H9 (cell line): ENCODE results near the gene SPEN. TPM values are rescaled to one million over a fixed set of nuclear protein-coding genes. Genes with fewer than 3 reads are reported as not detected.

Experiments
- DNase-seq: peaks from one replicate; pipeline ENCODE4 v3.0.0-alpha.2; 2017
- H2AFZ ChIP-seq: one replicate; pipeline ENCODE4 v1.6.1; 2013; ENCODE audit warnings: mild to moderate bottlenecking, low read length, control low read depth, moderate library complexity
- H2AK5ac ChIP-seq: 2 replicates; pipeline ENCODE4 v1.6.1; 2013; ENCODE audit warnings: low read length, control low read depth, mixed read lengths; ENCODE audit not compliant: insufficient read length
- H2BK120ac ChIP-seq: one replicate; pipeline ENCODE4 v1.6.1; 2013; ENCODE audit warnings: low read depth, mild to moderate bottlenecking, low read length, control low read depth, inconsistent platforms; ENCODE audit not compliant: poor library complexity, severe bottlenecking
- H2BK12ac ChIP-seq: 2 replicates; pipeline ENCODE4 v1.6.1; 2013; ENCODE audit warnings: low read length, control low read depth, mixed read lengths, low read depth; ENCODE audit not compliant: insufficient read length
- H2BK15ac ChIP-seq: 2 replicates; pipeline ENCODE4 v1.6.1; 2013; ENCODE audit warnings: low read depth, low read length, control low read depth
- H2BK20ac ChIP-seq: one replicate; pipeline ENCODE4 v1.6.1; 2013; ENCODE audit warnings: low read depth, mild to moderate bottlenecking, low read length, control low read depth, inconsistent platforms; ENCODE audit not compliant: poor library complexity, severe bottlenecking
- H2BK5ac ChIP-seq: 2 replicates; pipeline ENCODE4 v1.6.1; 2013; ENCODE audit warnings: low read length, control low read depth, mixed read lengths; ENCODE audit not compliant: insufficient read length
- H3K14ac ChIP-seq: 2 replicates; pipeline ENCODE4 v1.6.1; 2013; ENCODE audit warnings: low read length, control low read depth; ENCODE audit not compliant: insufficient read depth
- H3K18ac ChIP-seq: 2 replicates; pipeline ENCODE4 v1.6.1; 2013; ENCODE audit warnings: low read depth, mild to moderate bottlenecking, mixed read lengths, low read length, control low read depth; ENCODE audit not compliant: insufficient read length
- H3K23ac ChIP-seq: 2 replicates; pipeline ENCODE4 v1.6.1; 2013; ENCODE audit warnings: low read length, control low read depth, mixed read lengths, low read depth; ENCODE audit not compliant: insufficient read length
- H3K23me2 ChIP-seq: 2 replicates; pipeline ENCODE4 v1.6.1; 2013; ENCODE audit warnings: low read depth, mild to moderate bottlenecking, mixed read lengths, low read length, control low read depth; ENCODE audit not compliant: insufficient read length, poor library complexity, severe bottlenecking
- H3K27ac ChIP-seq: 2 replicates; pipeline ENCODE4 v1.5.1; 2013; ENCODE audit warnings: low read length, control low read depth, mixed read lengths, low read depth; ENCODE audit not compliant: insufficient read length
- H3K27me3 ChIP-seq: 2 replicates; pipeline ENCODE4 v1.6.1; 2013; ENCODE audit warnings: low read length, control low read depth, inconsistent platforms; ENCODE audit not compliant: insufficient read depth
- H3K4ac ChIP-seq: 2 replicates; pipeline ENCODE4 v1.6.1; 2013; ENCODE audit warnings: low read depth, mild to moderate bottlenecking, control low read depth, inconsistent platforms, low read length, moderate library complexity
- H3K4me1 ChIP-seq: 2 replicates; pipeline ENCODE4 v1.6.1; 2013; ENCODE audit warnings: low read length, control low read depth, inconsistent platforms; ENCODE audit not compliant: insufficient read depth
- H3K4me2 ChIP-seq: 2 replicates; pipeline ENCODE4 v1.6.1; 2013; ENCODE audit warnings: low read length, control low read depth, mixed read lengths; ENCODE audit not compliant: insufficient read length, insufficient read depth
- H3K56ac ChIP-seq: 2 replicates; pipeline ENCODE4 v1.6.1; 2013; ENCODE audit warnings: low read depth, mild to moderate bottlenecking, mixed read lengths, low read length, control low read depth; ENCODE audit not compliant: insufficient read length
- H3K79me1 ChIP-seq: 2 replicates; pipeline ENCODE4 v1.6.1; 2013; ENCODE audit warnings: low read depth, mild to moderate bottlenecking, moderate library complexity, low read length, control low read depth, inconsistent platforms; ENCODE audit not compliant: insufficient read depth, poor library complexity, severe bottlenecking
- H3K79me2 ChIP-seq: 2 replicates; pipeline ENCODE4 v1.6.1; 2013; ENCODE audit warnings: low read length, control low read depth, inconsistent platforms; ENCODE audit not compliant: insufficient read depth
- H3K9ac ChIP-seq: 2 replicates; pipeline ENCODE4 v1.6.1; 2013; ENCODE audit warnings: low read length, control low read depth, mixed read lengths; ENCODE audit not compliant: insufficient read length; ENCODE audit errors: extremely low read depth
- H3K9me3 ChIP-seq: one replicate; pipeline ENCODE4 v1.6.1; 2013; ENCODE audit warnings: low read depth, low read length, inconsistent platforms; ENCODE audit not compliant: control insufficient read depth
- H3T11ph ChIP-seq: one replicate; pipeline ENCODE4 v1.6.1; 2013; ENCODE audit warnings: mild to moderate bottlenecking, low read length, control low read depth, inconsistent platforms
- H4K20me1 ChIP-seq: one replicate; pipeline ENCODE4 v1.6.1; 2013; ENCODE audit not compliant: control insufficient read depth, insufficient read length, insufficient read depth
- H4K5ac ChIP-seq: 2 replicates; pipeline ENCODE4 v1.6.1; 2013; ENCODE audit warnings: low read depth, mild to moderate bottlenecking, mixed read lengths, low read length, control low read depth; ENCODE audit not compliant: insufficient read length
- H4K8ac ChIP-seq: replicated peaks from 2 replicates; pipeline ENCODE4 v1.6.1; 2013; ENCODE audit warnings: low read length, control low read depth, mixed read lengths, low read depth; ENCODE audit not compliant: insufficient read length
- H4K91ac ChIP-seq: 2 replicates; pipeline ENCODE4 v1.6.1; 2013; ENCODE audit warnings: low read depth, mild to moderate bottlenecking, moderate library complexity, mixed read lengths, low read length, control low read depth; ENCODE audit not compliant: insufficient read length
- H3K27ac Mint-ChIP-seq, 3 experiments: 2 replicates in 2 of 3; 3 replicates in 1 of 3; pipeline ENCODE4 v1.8.0; 2020 to 2021; ENCODE audit warnings: mixed read lengths in 3 of 3, mild to moderate bottlenecking in 1 of 3, moderate library complexity in 1 of 3
- H3K27me3 Mint-ChIP-seq: 2 replicates; pipeline ENCODE4 v1.8.0; 2021; ENCODE audit warnings: low read depth, mild to moderate bottlenecking, moderate library complexity, mixed read lengths
- H3K36me3 Mint-ChIP-seq, 3 experiments: 2 replicates in 2 of 3; 3 replicates in 1 of 3; pipeline ENCODE4 v1.8.0; 2020 to 2021; ENCODE audit warnings: low read depth in 3 of 3, mixed read lengths in 3 of 3; ENCODE audit not compliant: insufficient read depth in 1 of 3
- H3K4me1 Mint-ChIP-seq, 2 experiments: 2 replicates each; pipeline ENCODE4 v1.8.0; 2020; ENCODE audit warnings: mixed read lengths in 2 of 2
- H3K4me3 Mint-ChIP-seq, 2 experiments: 2 replicates in 1 of 2; 3 replicates in 1 of 2; pipeline ENCODE4 v1.8.0; 2020 to 2021; ENCODE audit warnings: mild to moderate bottlenecking in 2 of 2, mixed read lengths in 2 of 2, moderate library complexity in 1 of 2
- H3K9me3 Mint-ChIP-seq, 2 experiments: 2 replicates in 1 of 2; 3 replicates in 1 of 2; pipeline ENCODE4 v1.8.0; 2020; ENCODE audit warnings: mild to moderate bottlenecking in 2 of 2, mixed read lengths in 2 of 2, moderate library complexity in 1 of 2
- CTCF ChIP-seq: fragments of 200-600 bp; sonication (generic); conservative IDR thresholded peaks from 3 replicates; pipeline ENCODE4 v1.8.0; 2021; ENCODE audit warnings: antibody characterized with exemption, mild to moderate bottlenecking
- WGBS: extraction: QIAGEN DNeasy Blood & Tissue Kit; methylation state at CpG from one replicate; pipeline ENCODE4 v1.1.7; 2013; ENCODE audit warnings: missing lambda C conversion rate, low lambda C conversion rate, mixed read lengths; ENCODE audit not compliant: insufficient read length; ENCODE audit errors: extremely low coverage; 5-methylcytosine and 5-hydroxymethylcytosine counted together
- total RNA-seq: library from RNA; stranded (reverse); gene quantifications from 2 replicates; pipeline ENCODE4 v1.2.1, GENCODE V29; 2021

SPEN gene
- total RNA-seq, 1 experiment from 2014 or later: 59.6 TPM

- H2AFZ ChIP-seq: no peak overlapping the region
- Mint-ChIP-seq H3K4me1 (peaks cover 31 to 32% of the 10 kb centered on the region in 2 experiments), H3K9me3 (no peaks in the 10 kb centered on the region), H3K27me3 (peaks cover 33% of the 10 kb centered on the region), H3K27ac (no peak overlapping the region), H3K4me3 (no peak overlapping the region), H3K36me3 (peaks cover 0 to 3% (median 0%) of the 10 kb centered on the region in 3 experiments; a peak in 1 of 7 replicates)
- no peak overlapping the region for H3K23ac ChIP-seq
- no peak for TF ChIP-seq CTCF
- no peak overlapping the region for H2AK5ac ChIP-seq
- peaks cover 3% of the 10 kb centered on the region; the same call in 1 of the 2 replicates for H3K4me1 ChIP-seq
- H3K79me1 ChIP-seq: no peaks in the 10 kb centered on the region
- no CpG with 5 or more reads among the region's 6 CpGs for WGBS
- no peak overlapping the region for H3K27ac ChIP-seq
- no peak overlapping the region for H4K91ac ChIP-seq
- H2BK120ac ChIP-seq: no peak overlapping the region
- no peaks in the 10 kb centered on the region for H3K9me3 ChIP-seq
- H2BK20ac ChIP-seq: no peak overlapping the region
- no peak overlapping the region for H2BK5ac ChIP-seq
- H3K18ac ChIP-seq: no peak overlapping the region
- H3K4ac ChIP-seq: no peak overlapping the region
- H3K79me2 ChIP-seq: no peaks in the 10 kb centered on the region
- H4K5ac ChIP-seq: no peak overlapping the region
- no peaks in the 10 kb centered on the region for H4K20me1 ChIP-seq
- H4K8ac ChIP-seq: no peak overlapping the region
- no peak overlapping the region for H3T11ph ChIP-seq
- H3K23me2 ChIP-seq: no peaks in the 10 kb centered on the region
- DNase-seq: no peak
- H3K4me2 ChIP-seq: no peak overlapping the region
- H2BK15ac ChIP-seq: no peak overlapping the region
- no peak overlapping the region for H2BK12ac ChIP-seq
- no peak overlapping the region for H3K14ac ChIP-seq
- no peak overlapping the region for H3K9ac ChIP-seq
- no peak overlapping the region for H3K56ac ChIP-seq
- H3K27me3 ChIP-seq: no peaks in the 10 kb centered on the region
Measured at GRCh38 chr1:15962176-15962575, 114.7 kb downstream of the SPEN start.
